Fibroblast of upper back skin (primary cell): ENCODE measurements around the gene WDR17.

Source experiments
- DNase-seq: peaks from one replicate; pipeline ENCODE4 v3.0.0-alpha.2; 2013

Gene WDR17

DNA sequence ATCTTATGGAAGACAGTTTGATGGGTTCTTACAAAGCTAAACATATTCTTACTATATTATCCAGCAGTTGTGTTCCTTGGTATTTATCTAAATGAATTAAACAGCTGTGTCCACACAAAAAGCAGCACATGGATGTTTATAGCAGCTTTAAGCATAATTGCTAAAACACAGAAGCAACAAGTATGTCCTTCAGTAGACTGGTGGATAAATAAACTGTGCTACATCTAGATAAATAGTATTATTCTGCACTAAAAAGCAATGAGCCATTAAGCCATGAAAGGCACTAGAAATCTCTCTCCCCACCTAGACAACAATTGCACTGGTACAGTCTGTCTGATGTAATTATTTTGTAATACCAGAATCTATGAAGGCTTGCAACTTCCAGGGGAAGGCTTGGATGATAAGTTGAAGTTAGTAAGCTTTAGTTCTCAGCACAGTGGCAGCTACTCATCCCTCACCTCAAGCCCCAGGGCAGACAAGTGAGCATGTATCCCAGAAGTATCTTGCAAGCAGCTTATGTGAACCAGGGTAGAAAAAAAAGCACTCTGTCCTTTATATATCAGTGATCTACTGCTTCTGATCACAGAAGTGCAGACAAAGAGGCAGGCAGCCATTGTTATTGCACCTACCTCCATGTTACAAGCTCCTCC, 36.9 kb downstream of the WDR17 start:
- peak; percentile 16 for DNase-seq

- no peak for DNase-seq
Observed at GRCh38 chr4:176107695-176108094, 42.1 kb downstream of the WDR17 start.

DNA sequence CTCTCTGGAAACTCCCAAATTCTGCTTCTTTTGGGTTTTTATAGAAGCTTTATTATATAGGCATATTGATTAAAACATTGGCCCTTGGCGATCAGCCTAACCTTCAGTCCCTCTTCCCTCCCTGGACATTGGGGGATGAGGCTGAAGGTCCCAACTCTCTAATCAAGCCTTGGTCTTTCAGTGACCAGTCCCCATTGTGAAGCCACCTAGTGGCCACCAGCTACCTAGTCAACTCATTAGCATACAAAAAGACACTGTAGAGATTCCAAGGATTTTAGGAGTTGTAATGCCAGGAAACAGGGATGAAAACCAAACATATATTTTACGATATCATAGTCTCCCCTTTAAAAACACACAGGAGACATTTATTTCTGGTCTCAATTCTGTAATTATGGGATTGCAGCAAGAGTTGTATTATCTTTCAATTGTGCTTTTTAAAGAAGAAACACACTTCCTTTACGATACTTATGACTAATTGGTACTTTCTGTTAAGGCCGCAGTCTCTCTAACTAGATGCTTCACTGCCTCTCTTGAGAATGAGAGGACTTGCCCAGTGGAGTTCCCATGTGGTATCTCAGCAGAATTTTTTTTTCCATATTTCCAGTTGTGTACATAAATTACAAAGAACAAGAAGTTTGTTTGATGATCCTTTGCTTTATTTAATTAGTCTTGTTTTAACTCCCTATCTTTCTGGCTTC, 58.2 kb downstream of the WDR17 start:
- DNase-seq: peak; percentile 8

- DNase-seq: no peak
Observed at GRCh38 chr4:176125063-176125462, 59.4 kb downstream of the WDR17 start.

DNA sequence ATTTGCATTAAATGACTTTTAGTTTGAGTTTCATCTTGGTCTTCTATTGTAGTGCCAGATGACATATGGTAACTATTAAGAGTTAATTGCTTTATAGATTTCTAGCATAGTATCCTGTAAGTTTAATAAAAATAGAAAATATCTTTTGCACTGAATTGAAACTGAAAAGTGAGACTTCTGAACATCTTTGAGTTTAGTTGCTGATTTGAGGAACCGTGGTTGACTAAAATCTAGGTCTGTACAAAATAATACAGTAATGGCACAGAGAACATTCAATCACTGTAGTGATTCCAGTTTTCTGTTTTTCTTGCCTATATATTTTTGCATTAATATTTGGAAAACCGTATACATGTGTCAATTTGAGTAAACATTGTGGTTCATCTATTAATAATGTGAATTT, 69.0 kb downstream of the WDR17 start:
- DNase-seq: no peak

DNA sequence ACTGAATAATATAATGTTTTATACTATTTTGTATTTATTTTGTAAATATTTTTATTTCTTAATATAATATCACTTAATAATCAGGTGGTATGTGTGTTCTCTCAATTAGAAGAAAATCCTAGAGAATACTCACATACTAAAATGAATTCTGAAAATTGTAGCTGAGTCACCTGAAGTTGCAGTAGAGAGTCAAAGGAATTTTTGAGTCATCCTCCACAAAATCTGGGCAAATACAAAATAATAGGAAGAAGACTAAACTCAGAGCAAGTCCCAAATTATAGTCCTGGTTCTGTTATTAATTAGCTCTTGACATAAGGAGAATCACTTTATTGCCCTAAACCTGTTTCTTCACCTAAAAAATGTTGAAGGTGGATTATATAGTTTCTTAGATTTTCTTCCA, 72.0 kb downstream of the WDR17 start:
- DNase-seq: peak; percentile 65

DNA sequence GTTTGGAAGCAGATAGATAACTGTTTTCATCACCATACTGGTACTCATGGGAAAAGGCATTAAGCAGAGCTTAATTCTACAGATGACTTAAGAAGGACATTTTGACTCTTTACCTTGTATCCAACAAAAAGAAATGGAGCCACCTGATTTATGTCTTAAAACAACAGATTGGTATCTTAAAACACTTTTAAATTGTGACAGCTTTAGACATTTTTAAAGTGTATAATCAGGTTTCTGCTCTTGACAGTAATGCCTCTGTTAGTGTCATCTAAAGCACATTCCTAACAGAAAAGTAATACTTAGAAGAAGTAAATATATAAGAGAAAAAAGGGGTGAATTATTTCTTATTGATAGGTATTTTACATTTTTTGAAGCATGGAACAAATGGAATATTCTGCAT, 73.9 kb downstream of the WDR17 start:
- DNase-seq: no peak

- DNase-seq: no peak
Observed at GRCh38 chr4:176142253-176142652, 76.6 kb downstream of the WDR17 start.

GRCh38 chr4:176149680-176150355, 84.2 kb downstream of the WDR17 start:
- DNase-seq: no peak

GRCh38 chr4:176150356-176150682, 84.7 kb downstream of the WDR17 start:
- peak; percentile 51 for DNase-seq

GRCh38 chr4:176150704-176151103, 85.1 kb downstream of the WDR17 start:
- no peak for DNase-seq

DNA sequence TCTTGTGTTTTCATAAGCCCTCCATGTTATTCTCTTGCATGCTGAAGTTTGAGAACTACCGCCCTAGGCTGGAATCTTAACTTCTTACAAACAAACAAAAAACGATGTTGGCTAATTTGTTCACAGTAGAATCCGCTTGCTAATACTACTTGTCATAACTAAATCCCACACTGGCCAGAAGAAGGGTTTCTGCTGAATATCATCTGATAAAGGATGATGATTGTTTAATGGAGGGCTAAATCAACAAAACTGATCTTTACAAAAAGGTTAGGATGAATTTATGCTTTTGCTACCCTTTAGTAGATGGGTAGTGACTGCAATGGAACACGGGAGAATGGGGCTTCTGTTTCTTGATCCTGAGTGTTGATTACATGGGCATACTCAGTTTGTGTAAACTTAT, 87.5 kb downstream of the WDR17 start:
- DNase-seq: no peak

DNA sequence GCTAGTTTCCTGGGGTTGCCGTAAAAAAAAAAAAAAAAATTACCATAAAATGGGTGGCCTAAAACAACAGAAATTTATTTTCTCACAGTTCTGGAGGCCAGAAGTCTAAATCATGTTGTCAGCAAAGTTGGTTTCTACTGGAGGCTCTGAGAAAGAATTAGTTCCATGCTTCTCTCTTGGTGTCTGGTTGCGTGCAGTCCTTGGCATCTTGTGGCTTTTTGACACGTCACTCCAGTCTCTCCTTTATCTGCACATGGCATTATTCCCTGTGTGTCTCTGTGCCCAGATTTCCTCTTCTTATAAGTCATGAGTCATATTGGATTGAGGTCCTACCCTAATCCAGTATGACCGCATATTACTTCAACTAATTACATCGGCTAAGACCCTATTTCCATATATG, 91.0 kb downstream of the WDR17 start:
- peak; percentile 54 for DNase-seq

DNA sequence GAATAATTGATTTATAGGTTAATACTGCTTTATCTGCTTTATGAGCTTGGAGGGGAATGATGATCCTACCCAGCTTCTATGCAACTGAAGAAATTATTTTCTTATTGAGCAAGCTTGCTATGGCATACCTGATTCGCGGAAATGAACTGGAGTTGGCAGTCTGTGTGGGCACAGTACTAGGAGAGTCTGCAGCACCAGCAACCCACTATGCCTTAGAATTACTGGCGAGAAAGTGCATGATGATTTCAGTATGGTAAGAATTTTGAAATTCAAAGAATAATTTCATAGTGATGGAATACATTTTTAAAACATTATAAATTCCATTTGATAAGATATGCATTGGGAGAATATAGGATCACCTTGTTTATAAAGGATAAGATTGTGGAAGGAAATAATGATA, 97.4 kb downstream of the WDR17 start:
- DNase-seq: no peak

- DNase-seq: peak; percentile 92
Observed at GRCh38 chr4:176185051-176185450, 119.4 kb downstream of the WDR17 start.

DNA sequence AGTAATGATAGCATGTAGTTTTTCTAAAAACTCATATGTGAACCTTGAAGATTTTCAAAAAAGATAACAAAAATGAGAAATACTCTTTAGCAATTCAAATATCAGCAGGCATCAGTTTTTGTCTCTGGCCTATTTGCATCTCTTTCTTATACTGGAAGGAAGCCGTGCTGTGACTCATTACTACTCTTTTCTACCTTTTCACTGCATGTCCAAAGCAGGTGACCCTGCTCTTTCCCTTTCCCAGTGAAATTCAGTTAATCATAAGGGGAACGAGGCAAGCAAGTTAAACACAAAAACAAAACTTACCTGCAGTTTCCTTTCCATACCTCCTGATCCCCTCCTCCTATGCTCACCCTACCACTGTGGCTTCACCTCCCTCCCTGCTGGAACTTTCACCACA, 120.4 kb downstream of the WDR17 start:
- DNase-seq: no peak

- no peak for DNase-seq
Observed at GRCh38 chr4:176186671-176187395, 121.2 kb downstream of the WDR17 start.

DNA sequence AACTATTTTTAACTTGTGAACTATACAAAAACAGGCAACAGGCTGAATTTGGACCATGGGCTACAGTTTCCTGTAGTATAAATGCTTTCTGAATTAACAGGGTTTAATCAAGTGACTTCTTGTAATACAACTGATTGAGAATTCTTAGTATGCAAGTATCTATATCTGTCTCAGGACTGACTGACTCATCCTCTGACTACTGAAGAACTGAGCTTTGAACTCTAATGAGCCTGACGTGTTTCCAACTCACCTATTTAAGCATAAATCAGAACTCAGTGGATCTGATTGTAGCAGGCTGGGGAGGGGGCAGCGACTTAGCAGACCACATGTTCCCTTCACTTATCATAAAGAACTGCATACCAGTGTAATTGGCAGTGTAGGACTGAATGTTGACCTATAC, 122.0 kb downstream of the WDR17 start:
- peak; percentile 50 for DNase-seq

DNA sequence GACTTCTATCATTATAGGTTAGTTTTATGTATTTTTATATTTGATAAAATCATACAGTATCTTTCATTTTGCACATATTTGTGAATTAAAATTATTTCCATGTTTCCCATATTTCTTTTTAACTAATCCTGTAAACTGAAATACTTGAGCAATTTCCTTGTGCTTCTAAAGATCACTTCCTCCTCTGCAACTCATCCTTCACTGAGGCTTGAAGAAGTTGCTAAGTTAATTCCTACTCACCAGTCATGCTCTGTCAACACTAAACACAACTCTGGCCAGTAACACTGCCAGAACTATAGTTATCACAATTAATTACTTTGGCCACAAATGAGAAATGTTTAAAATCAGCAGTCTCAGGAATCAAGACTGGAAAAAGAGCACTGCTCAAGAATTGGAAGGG, 123.0 kb downstream of the WDR17 start:
- no peak for DNase-seq

DNA sequence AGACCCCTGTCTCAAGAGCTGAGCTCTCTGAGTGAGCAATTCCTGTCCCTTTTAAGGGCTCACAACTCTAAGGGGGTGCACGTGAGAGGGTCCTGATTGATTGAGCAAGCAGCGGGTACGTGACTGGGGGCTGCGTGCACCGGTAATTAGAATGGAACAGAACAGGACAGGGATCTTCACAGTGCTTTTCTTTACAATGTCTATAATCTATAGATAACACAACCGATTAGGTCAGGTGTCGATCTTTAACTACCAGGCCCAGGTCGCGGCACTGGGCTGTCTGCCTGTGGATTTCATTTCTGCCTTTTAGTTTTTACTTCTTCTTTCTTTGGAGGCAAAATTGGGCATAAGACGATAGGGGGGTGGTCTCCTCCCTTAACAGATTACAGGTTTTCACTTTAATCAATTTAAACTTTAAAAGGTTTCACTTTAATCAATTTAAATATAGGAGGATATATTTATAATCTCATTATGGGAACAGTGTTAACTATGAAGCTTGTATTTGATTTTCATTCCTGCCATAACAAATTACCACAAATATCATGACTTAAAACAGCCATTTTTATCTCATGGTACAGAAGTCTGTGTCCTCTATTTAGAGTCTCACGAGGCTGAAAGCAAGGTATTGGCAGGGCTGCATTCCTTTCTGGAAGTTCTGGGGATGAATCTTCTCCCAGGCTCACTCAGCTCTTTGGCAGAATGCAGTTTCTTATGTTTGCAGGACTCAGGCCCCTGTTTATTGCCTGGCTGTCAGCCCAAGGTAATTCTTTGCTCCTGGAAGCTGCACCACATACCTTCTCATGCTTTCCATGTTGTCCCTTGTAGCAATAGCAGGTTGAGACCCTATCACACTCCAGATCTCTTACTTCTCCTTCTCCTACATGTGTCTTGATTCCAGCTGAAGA, 124.5 kb downstream of the WDR17 start:
- peak; percentile 75 for DNase-seq

DNA sequence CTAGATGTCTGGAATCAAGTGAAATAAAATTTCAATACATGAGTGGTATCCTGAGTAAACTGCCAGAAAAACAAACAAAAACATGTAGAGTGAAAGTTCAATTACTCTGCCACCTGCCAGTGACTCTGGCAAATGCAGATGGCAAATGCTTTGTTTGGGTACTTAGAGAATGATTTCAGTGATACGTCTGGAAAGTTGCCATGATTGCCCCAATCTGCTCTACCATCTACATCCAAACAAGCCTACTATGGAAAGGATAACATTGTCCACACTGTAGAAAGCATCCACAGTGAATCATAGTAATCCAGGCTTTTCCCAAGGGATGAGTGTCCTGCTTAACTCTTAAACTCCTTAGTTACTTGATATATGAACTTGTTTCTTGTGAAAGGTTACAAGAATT, 126.3 kb downstream of the WDR17 start:
- DNase-seq: peak; percentile 56

- peak; percentile 58 for DNase-seq
Observed at GRCh38 chr4:176193126-176193525, 127.5 kb downstream of the WDR17 start.

DNA sequence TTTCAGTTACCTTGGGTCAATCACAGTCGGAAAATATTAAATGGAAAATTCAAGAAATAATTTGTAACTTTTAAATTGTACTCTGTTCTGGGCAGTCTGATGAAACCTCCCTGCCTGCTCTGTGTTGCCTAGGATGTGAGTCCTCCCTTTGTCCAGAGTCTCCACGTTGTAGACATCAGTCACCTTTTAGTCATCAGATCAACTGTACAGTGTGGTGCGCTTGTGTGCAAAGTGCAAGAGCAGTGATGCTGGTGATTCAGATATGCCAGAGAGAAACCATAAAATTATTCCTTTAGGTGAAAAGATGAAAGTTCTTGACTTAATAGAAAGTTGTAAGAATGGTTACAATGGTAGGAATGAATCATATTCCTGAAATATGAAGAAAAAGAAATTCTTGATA, 128.3 kb downstream of the WDR17 start:
- DNase-seq: peak; percentile 84
